NK-92 treated with Interleukin-12 subunit alpha and Interleukin-12 subunit beta, amount 100 ng/mL, for 24 hours (cell line): Measurements from ENCODE around the gene HRNR.
A peak's percentile ranks its signal among the peaks of the same experiment; 100 is the strongest.
"Not testable (repeated sequence)": the region's sequence is repeated elsewhere in the genome, so short reads cannot be mapped to it uniquely, and the experiment has no call there.

Source experiments
- DNase-seq: peaks from one replicate; lab custom pipeline; 2025; lab: John Stamatoyannopoulos, UW

HRNR gene

GRCh38 chr1:152224093-152224492 is at the start of gene HRNR:
Gene HRNR, minus strand, starts transcription at chr1:152224193. Its CDS starts 940 bp downstream, at chr1:152223253.
- no peak for DNase-seq

- not testable (repeated sequence) for DNase-seq
Measured at GRCh38 chr1:152256394-152256793, 32.4 kb upstream of the HRNR start.

GRCh38 chr1:152252157-152252556 is 28.2 kb upstream of the HRNR start:
- DNase-seq = no peak

GRCh38 chr1:152251391-152251790 is 27.4 kb upstream of the HRNR start:
- DNase-seq = no peak

- no peak for DNase-seq
Measured at GRCh38 chr1:152247316-152247715, 23.3 kb upstream of the HRNR start.

GRCh38 chr1:152244576-152245273 is 20.7 kb upstream of the HRNR start:
- DNase-seq = no peak

- DNase-seq = no peak
Measured at GRCh38 chr1:152237093-152237492, 13.1 kb upstream of the HRNR start.

GRCh38 chr1:152228831-152229230 is 4.8 kb upstream of the HRNR start:
- no peak for DNase-seq

GRCh38 chr1:152227310-152227928 is 3.4 kb upstream of the HRNR start:
- no peak for DNase-seq

- no peak for DNase-seq
Measured at GRCh38 chr1:152225678-152226077, 1.7 kb upstream of the HRNR start.

- no peak for DNase-seq
Measured at GRCh38 chr1:152220166-152221163, 3.5 kb downstream of the HRNR start.

GRCh38 chr1:152219438-152219837 is 4.6 kb downstream of the HRNR start:
- DNase-seq = not testable (repeated sequence)

GRCh38 chr1:152218762-152219436 is 5.1 kb downstream of the HRNR start:
- no peak for DNase-seq

- not testable (repeated sequence) for DNase-seq
Measured at GRCh38 chr1:152215604-152216003, 8.4 kb downstream of the HRNR start.

- not testable (repeated sequence) for DNase-seq
Measured at GRCh38 chr1:152214911-152215310, 9.1 kb downstream of the HRNR start.

- no peak for DNase-seq
Measured at GRCh38 chr1:152198982-152199381, 25.0 kb downstream of the HRNR start.

- DNase-seq = no peak
Measured at GRCh38 chr1:152197361-152197941, 26.5 kb downstream of the HRNR start.

- DNase-seq = no peak
Measured at GRCh38 chr1:152191711-152192110, 32.3 kb downstream of the HRNR start.

GRCh38 chr1:152191260-152191659 is 32.7 kb downstream of the HRNR start:
- DNase-seq = no peak

GRCh38 chr1:152190589-152190988 is 33.4 kb downstream of the HRNR start:
- DNase-seq = no peak

GRCh38 chr1:152189657-152190442 is 34.1 kb downstream of the HRNR start:
- DNase-seq = peak; percentile 11
